Sigmoid colon (tissue), 7 donors: Measurements from ENCODE around the gene SERPINB6. TPM values are rescaled to one million over a fixed set of nuclear protein-coding genes. Genes with fewer than 3 reads are reported as not detected.

Source experiments
- DNase-seq: peaks from one replicate; pipeline ENCODE4 v3.0.0-alpha.2; 2019
- H3K27ac ChIP-seq, 4 donors: fragments of 200-600 bp; sonication (generic); one replicate each; pipeline ENCODE4 v1.5.1; 2016 to 2019; ENCODE audit warnings: mild to moderate bottlenecking in 1 of 4
- H3K27me3 ChIP-seq, 3 donors: fragments of 200-600 bp; sonication (generic); one replicate each; pipeline ENCODE4 v1.5.1; 2019; ENCODE audit warnings: mild to moderate bottlenecking in 1 of 3
- H3K36me3 ChIP-seq, 4 donors: fragments of 200-600 bp; sonication (generic); one replicate each; pipeline ENCODE4 v1.5.1; 2016 to 2019
- H3K4me1 ChIP-seq, 4 donors: fragments of 200-600 bp; sonication (generic); one replicate each; pipeline ENCODE4 v1.5.1; 2017 to 2019
- H3K4me3 ChIP-seq, 4 donors: fragments of 200-600 bp; sonication (generic); one replicate each; pipeline ENCODE4 v1.5.1; 2017 to 2019; ENCODE audit warnings: mild to moderate bottlenecking in 2 of 4, moderate library complexity in 1 of 4
- H3K9me3 ChIP-seq, 4 donors: fragments of 200-600 bp in 3 of 4; sonication (generic) in 3 of 4; one replicate each; pipeline versions ENCODE4 v1.5.1 to v1.6.1; 2013 to 2019
- EP300 ChIP-seq, 4 donors: sonication (generic); formaldehyde crosslinking; IDR thresholded peaks; one replicate each; pipeline ENCODE4 v1.6.1; 2017; ENCODE audit warnings: antibody characterized with exemption in 4 of 4
- POLR2A ChIP-seq, 2 donors: fragments of 450-650 bp; IDR thresholded peaks; one replicate each; pipeline ENCODE4 v1.6.1; 2016; ENCODE audit warnings: antibody characterized with exemption in 2 of 2, mild to moderate bottlenecking in 2 of 2, moderate library complexity in 2 of 2
- POLR2AphosphoS5 ChIP-seq, 4 donors: sonication (generic); formaldehyde crosslinking; IDR thresholded peaks; one replicate each; pipeline ENCODE4 v1.6.1; 2017; ENCODE audit warnings: antibody characterized with exemption in 4 of 4
- WGBS, 2 donors: extraction: QIAGEN DNeasy Blood & Tissue Kit; methylation state at CpG; one replicate each; pipeline ENCODE4 v1.1.7; 2013; 5-methylcytosine and 5-hydroxymethylcytosine counted together
- intact Hi-C: fragments of 100-400 bp; cut with DNase I; formaldehyde crosslinking; loops from one replicate; pipeline ENCODE4 v1.15.1; 2023
- polyA plus RNA-seq, 3 donors: library from polyadenylated mRNA; stranded (reverse); fragments of 200-250 nt; gene quantifications; one replicate each; pipeline ENCODE4 v1.2.3, GENCODE V29; 2013
- total RNA-seq, 4 donors: library from RNA; depleted of rRNA; stranded (reverse); fragments of >200 nt; gene quantifications; one replicate each; pipeline ENCODE4 v1.1.0, GENCODE V29; 2016
- TF ChIP-seq, protein P1 (sequence below), 4 experiments: fragments of 450-650 bp in 3 of 4; fragments of 200-600 bp in 1 of 4; IDR thresholded peaks; one replicate each; pipeline ENCODE4 v1.5.1; 2016 to 2019; ENCODE audit warnings: antibody characterized with exemption in 4 of 4, mild to moderate bottlenecking in 3 of 4, moderate library complexity in 2 of 4
- donor health status: healthy with polysubstance abuse.
- donor health status: Bipolar disorder and iron deficiency.
- donor health status: healthy.

The SERPINB6 gene
- total and polyA plus RNA-seq, 7 donors: 150 to 207 (median 178) TPM

DNA sequence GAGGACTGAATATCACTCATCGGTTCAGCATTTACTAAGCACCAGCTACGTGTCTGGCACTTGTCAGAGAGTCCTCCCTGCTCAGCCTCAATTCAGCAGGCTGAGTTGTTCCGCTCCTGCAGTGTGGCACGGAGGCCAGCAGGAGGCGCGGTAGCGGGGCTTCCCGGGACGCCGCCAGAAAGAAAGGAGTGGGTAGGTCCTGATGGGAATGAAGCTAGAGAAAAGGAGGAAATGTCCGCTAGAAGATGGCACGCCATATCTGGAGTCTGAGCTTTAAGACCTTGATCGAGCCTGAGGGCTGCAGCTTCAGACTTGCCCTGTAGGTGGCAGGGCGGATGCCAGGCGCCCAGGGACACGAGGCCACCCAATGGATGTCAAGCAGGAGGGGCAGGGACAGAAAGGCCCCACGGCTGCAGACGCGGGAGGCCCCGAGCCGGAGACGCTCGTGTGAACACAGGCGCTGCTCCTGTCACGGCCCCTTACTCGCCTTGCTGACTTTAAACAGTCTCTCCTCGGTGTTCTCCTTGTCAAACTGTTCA is 18.7 kb downstream of the SERPINB6 start:
- TF ChIP-seq, protein P1, sequence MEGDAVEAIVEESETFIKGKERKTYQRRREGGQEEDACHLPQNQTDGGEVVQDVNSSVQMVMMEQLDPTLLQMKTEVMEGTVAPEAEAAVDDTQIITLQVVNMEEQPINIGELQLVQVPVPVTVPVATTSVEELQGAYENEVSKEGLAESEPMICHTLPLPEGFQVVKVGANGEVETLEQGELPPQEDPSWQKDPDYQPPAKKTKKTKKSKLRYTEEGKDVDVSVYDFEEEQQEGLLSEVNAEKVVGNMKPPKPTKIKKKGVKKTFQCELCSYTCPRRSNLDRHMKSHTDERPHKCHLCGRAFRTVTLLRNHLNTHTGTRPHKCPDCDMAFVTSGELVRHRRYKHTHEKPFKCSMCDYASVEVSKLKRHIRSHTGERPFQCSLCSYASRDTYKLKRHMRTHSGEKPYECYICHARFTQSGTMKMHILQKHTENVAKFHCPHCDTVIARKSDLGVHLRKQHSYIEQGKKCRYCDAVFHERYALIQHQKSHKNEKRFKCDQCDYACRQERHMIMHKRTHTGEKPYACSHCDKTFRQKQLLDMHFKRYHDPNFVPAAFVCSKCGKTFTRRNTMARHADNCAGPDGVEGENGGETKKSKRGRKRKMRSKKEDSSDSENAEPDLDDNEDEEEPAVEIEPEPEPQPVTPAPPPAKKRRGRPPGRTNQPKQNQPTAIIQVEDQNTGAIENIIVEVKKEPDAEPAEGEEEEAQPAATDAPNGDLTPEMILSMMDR (IDR thresholded peaks at IDR 0.05): peak; percentile 98 to 100 (median 100)
- TF ChIP-seq POLR2AphosphoS5 (IDR thresholded peaks at IDR 0.05) (peak in 3 of 4 donors; percentile 49 to 70 (median 69)), POLR2A (IDR thresholded peaks at IDR 0.05) (no peak)
- intact Hi-C loops: loop anchor here (1.0 to 5.0 kb wide), 3 partner anchors 18 to 100 kb away; partner anchors contain the start of gene SERPINB6
- no peaks in the 10 kb centered on the region for H3K27me3 ChIP-seq
- peak; percentile 93 for DNase-seq
- peak overlapping the region; percentile 73 to 81 (median 78) for H3K27ac ChIP-seq
- H3K4me1 ChIP-seq: peaks cover 0 to 25% (median 22%) of the 10 kb centered on the region in 4 donors
- peaks cover 3 to 63% (median 20%) of the 10 kb centered on the region in 4 donors for H3K36me3 ChIP-seq
- no peaks in the 10 kb centered on the region for H3K9me3 ChIP-seq
- WGBS, 2 donors: 11 to 26% methylated on average over 27 of the region's 27 CpGs
- H3K4me3 ChIP-seq: peak overlapping the region in 3 of 4 donors; percentile 11 to 17 (median 16)

DNA sequence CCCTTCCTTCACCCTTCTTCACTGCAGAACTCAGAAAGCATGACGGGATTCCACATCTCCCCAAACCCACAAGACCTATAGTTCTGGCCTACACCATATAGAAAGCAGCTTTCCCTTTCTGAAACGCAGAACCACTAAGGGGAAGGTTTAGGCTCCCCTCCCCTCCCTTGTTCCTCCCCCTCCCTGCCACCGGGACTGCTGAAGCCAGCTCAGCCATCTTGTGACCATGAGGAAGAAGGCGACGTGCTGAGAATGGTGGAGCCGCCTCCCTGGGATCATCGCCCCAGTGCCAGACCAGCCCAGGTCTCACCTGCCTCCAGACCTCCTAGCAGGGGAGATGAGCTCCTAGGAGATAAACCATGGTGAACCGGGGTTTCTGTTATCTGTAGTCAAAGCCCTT is 19.6 kb downstream of the SERPINB6 start:
- H3K36me3 ChIP-seq: peaks cover 4 to 69% (median 24%) of the 10 kb centered on the region in 4 donors
- intact Hi-C loops: loop anchor here (1.0 to 5.0 kb wide), 3 partner anchors 19 to 101 kb away; partner anchors contain the start of gene SERPINB6

DNA sequence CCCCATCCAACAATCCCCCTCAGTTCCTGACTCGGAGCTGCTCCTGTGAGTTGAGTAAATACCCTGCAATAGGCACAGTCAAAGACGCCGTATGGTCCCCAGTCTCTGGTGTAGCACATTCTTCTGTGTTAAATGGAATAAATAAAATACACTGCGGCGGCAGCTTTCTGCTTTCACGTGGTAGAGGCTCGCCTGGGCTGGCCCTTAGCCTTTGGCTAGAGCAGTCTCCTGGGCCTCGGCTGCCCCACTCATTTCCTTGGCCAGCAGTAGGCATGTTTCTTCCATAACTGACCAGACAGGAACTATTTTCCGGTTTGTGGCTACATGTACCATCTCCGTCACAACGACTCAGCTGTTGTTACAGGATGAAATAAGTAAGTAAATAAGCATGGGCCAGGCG is 20.7 kb downstream of the SERPINB6 start:
- Histone ChIP-seq H3K9me3 (no peaks in the 10 kb centered on the region), H3K4me1 (peaks cover 0 to 16% (median 15%) of the 10 kb centered on the region in 4 donors), H3K36me3 (peaks cover 4 to 63% (median 20%) of the 10 kb centered on the region in 4 donors), H3K27ac (peak overlapping the region in 2 of 4 donors; percentile 3 to 22), H3K4me3 (no peak overlapping the region), H3K27me3 (no peaks in the 10 kb centered on the region)
- no peak for DNase-seq
- no peak for TF ChIP-seq EP300 (IDR thresholded peaks at IDR 0.05)
- TF ChIP-seq POLR2A (IDR thresholded peaks at IDR 0.05): no peak
- TF ChIP-seq, protein P1 (IDR thresholded peaks at IDR 0.05): no peak
- 85 to 90% methylated on average over 12 of the region's 12 CpGs for WGBS, 2 donors
- intact Hi-C loops: loop anchor here (5.0 kb wide), 1 partner anchor 102 kb away; no protein-coding TSS in a partner anchor

More for the DNA sequence above, 19.6 kb downstream of the SERPINB6 start:
- no peak for TF ChIP-seq EP300 (IDR thresholded peaks at IDR 0.05)
- TF ChIP-seq POLR2A (IDR thresholded peaks at IDR 0.05): no peak
- TF ChIP-seq POLR2AphosphoS5 (IDR thresholded peaks at IDR 0.05): no peak
- TF ChIP-seq, protein P1 (IDR thresholded peaks at IDR 0.05): no peak
- H3K27ac ChIP-seq: peak overlapping the region; percentile 73 to 81 (median 78)
- DNase-seq: peak; percentile 76
- H3K27me3 ChIP-seq: no peaks in the 10 kb centered on the region
- WGBS, 2 donors: 82 to 86% methylated on average over 8 of the region's 8 CpGs
- no peaks in the 10 kb centered on the region for H3K9me3 ChIP-seq
- no peak overlapping the region for H3K4me3 ChIP-seq
- peaks cover 0 to 16% (median 16%) of the 10 kb centered on the region in 4 donors for H3K4me1 ChIP-seq

DNA sequence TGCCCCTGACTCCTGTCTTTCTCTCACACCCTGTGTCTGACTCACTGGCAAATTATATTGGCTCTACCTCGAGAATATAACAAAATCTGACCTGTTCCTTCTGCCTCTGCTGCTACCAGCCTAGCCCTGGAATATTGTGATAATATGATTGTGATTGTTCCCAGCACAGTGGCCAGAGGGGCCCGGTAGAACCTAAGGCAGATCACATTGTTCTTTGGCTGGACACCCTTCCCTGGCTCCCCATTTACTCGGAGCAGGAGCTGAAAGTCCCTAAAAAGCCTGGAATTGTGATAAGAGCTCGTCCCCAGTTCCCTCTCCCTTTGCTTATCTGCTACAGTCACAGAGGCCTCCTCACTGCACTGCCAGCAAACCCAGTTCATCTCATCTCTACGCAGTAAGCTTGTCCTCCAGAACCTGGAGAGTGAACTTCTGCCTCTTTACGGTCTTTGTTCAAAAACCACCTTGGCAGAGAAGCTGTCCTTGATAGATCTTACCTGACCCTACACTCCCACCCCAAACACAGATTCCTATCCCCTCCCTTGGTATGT is 21.8 kb downstream of the SERPINB6 start:
- TF ChIP-seq POLR2AphosphoS5 (IDR thresholded peaks at IDR 0.05) (no peak), POLR2A (IDR thresholded peaks at IDR 0.05) (no peak), EP300 (IDR thresholded peaks at IDR 0.05) (no peak)
- TF ChIP-seq, protein P1 (IDR thresholded peaks at IDR 0.05): peak in 1 of 4 experiments; percentile 5
- H3K4me1 ChIP-seq: peaks cover 0 to 16% (median 15%) of the 10 kb centered on the region in 4 donors
- 89% methylated on average over 6 of the region's 6 CpGs for WGBS, 2 donors
- intact Hi-C loops: loop anchor here (5.0 kb wide), 1 partner anchor 103 kb away; no protein-coding TSS in a partner anchor
- H3K9me3 ChIP-seq: no peaks in the 10 kb centered on the region
- peaks cover 4 to 53% (median 19%) of the 10 kb centered on the region in 4 donors for H3K36me3 ChIP-seq
- no peak overlapping the region for H3K4me3 ChIP-seq
- no peaks in the 10 kb centered on the region for H3K27me3 ChIP-seq
- no peak overlapping the region for H3K27ac ChIP-seq
- no peak for DNase-seq
